Stomach (tissue), 9 donors: Measurements from ENCODE around the gene TGFB1I1. TPM values are rescaled to one million over a fixed set of nuclear protein-coding genes. Genes with fewer than 3 reads are reported as not detected.
"Not testable (repeated sequence)": the region's sequence is repeated elsewhere in the genome, so short reads cannot be mapped to it uniquely, and the experiment has no call there.

ENCODE experiments used
- DNase-seq, 2 donors: peaks; one replicate each; pipeline versions ENCODE4 v3.0.0 to v3.0.0-alpha.2; 2013 to 2019
- H3K27ac ChIP-seq, 5 donors: fragments of 200-600 bp in 4 of 5; sonication (generic) in 4 of 5; one replicate each; pipeline ENCODE4 v1.5.1; 2013 to 2019; ENCODE audit warnings: mild to moderate bottlenecking in 1 of 5, moderate library complexity in 1 of 5
- H3K27me3 ChIP-seq, 3 donors: fragments of 200-600 bp; sonication (generic); one replicate each; pipeline ENCODE4 v1.5.1; 2017 to 2019; ENCODE audit warnings: mixed run types in 1 of 3
- H3K36me3 ChIP-seq, 4 donors: fragments of 200-600 bp; sonication (generic); 1 replicate in 3 of 4; 2 replicates in 1 of 4; pipeline ENCODE4 v1.5.1; 2016 to 2019
- H3K4me1 ChIP-seq, 4 donors: fragments of 200-600 bp; sonication (generic); one replicate each; pipeline ENCODE4 v1.5.1; 2016 to 2019
- H3K4me3 ChIP-seq, 4 donors: fragments of 200-600 bp; sonication (generic) in 3 of 4; one replicate each; pipeline ENCODE4 v1.5.1; 2016 to 2019; ENCODE audit warnings: mild to moderate bottlenecking in 1 of 4
- H3K9me3 ChIP-seq, 4 donors: fragments of 200-600 bp; sonication (generic); one replicate each; pipeline ENCODE4 v1.5.1; 2016 to 2019
- EP300 ChIP-seq: sonication (generic); formaldehyde crosslinking; IDR thresholded peaks from one replicate; pipeline ENCODE4 v1.6.1; 2017; ENCODE audit warnings: antibody characterized with exemption
- POLR2A ChIP-seq, 4 donors: fragments of 450-650 bp; IDR thresholded peaks; one replicate each; pipeline ENCODE4 v1.6.1; 2016; ENCODE audit warnings: antibody characterized with exemption in 4 of 4, control low read depth in 2 of 4, mild to moderate bottlenecking in 1 of 4, moderate library complexity in 1 of 4
- POLR2AphosphoS5 ChIP-seq, 3 donors: sonication (generic); formaldehyde crosslinking; IDR thresholded peaks; one replicate each; pipeline ENCODE4 v1.6.1; 2016; ENCODE audit warnings: antibody characterized with exemption in 3 of 3
- WGBS, 5 donors: extraction: QIAGEN DNeasy Blood & Tissue Kit in 3 of 5; methylation state at CpG; one replicate each; pipeline versions ENCODE4 v1.1.5 to v1.1.7; 2013 to 2018; 5-methylcytosine and 5-hydroxymethylcytosine counted together
- intact Hi-C: fragments of 100-400 bp; cut with DNase I; formaldehyde crosslinking; loops from one replicate; pipeline ENCODE4 v1.15.1; 2023; ENCODE audit warnings: low total_unique reads
- polyA plus RNA-seq, 3 donors: library from polyadenylated mRNA; stranded (reverse); fragments of 200-250 nt; gene quantifications; one replicate each; pipeline ENCODE4 v1.2.3, GENCODE V29; 2013
- total RNA-seq, 5 donors: library from RNA; depleted of rRNA; stranded (reverse); fragments of >200 nt; gene quantifications; one replicate each; pipeline versions ENCODE4 v1.1.0 to v1.2.3, GENCODE V29; 2014 to 2016
- TF ChIP-seq, protein P1 (sequence below), 7 experiments: fragments of 450-650 bp in 4 of 7; fragments of 200-600 bp in 3 of 7; sonication (generic) in 3 of 7; IDR thresholded peaks; one replicate each; pipeline ENCODE4 v1.5.1; 2016 to 2019; ENCODE audit warnings: antibody characterized with exemption in 7 of 7, control low read depth in 2 of 7, mild to moderate bottlenecking in 1 of 7
- donor health status: healthy with polysubstance abuse.
- donor health status: Bipolar disorder and iron deficiency.
- donor health status: healthy.

TGFB1I1 gene
- total and polyA plus RNA-seq, 8 donors = 36.0 to 84.0 (median 49.2) TPM

DNA sequence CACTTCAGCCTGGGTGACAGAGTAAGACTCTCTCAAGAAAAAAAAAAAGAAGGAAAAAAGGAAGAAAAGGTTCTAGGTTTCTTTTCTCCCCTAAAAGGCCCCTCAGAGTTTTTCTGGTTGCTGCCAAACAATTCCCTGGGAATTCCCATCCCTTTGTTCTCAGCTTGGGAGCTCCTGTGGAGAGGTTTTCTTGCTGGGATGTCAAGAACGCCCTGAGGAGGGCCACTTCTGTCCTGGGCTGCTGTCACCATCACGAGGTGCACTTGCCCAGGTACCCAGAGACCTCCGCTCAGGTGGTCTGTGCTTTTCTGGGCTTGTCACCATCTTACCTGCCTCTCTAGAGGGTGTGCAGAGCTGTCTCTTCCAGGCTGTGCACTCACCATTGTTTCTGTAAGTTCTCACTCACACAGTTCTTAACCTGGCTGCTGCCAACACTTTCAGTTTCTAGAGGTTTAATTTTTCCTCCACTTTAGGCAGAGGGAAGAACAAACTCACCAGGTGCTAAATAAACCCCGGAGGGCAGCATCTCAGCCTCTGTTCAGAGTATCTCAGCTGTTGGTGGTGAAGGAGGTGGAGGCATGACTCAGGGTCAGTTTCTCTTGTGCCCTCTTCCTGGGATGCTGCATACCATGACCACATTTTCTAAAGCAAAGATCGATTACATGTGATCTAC lies 41.4 kb upstream of the TGFB1I1 start:
- 37 to 55% (median 49%) methylated on average over 5 of the region's 5 CpGs for WGBS, 5 donors
- H3K36me3 ChIP-seq = peaks cover 0 to 2% (median 0%) of the 10 kb centered on the region in 4 donors
- intact Hi-C loops = no loop called here
- no peaks in the 10 kb centered on the region for H3K9me3 ChIP-seq
- H3K4me1 ChIP-seq = peaks cover 0 to 19% (median 11%) of the 10 kb centered on the region in 4 donors
- TF ChIP-seq EP300 = no peak
- no peak for TF ChIP-seq POLR2AphosphoS5 (IDR thresholded peaks at IDR 0.05)
- TF ChIP-seq, protein P1, sequence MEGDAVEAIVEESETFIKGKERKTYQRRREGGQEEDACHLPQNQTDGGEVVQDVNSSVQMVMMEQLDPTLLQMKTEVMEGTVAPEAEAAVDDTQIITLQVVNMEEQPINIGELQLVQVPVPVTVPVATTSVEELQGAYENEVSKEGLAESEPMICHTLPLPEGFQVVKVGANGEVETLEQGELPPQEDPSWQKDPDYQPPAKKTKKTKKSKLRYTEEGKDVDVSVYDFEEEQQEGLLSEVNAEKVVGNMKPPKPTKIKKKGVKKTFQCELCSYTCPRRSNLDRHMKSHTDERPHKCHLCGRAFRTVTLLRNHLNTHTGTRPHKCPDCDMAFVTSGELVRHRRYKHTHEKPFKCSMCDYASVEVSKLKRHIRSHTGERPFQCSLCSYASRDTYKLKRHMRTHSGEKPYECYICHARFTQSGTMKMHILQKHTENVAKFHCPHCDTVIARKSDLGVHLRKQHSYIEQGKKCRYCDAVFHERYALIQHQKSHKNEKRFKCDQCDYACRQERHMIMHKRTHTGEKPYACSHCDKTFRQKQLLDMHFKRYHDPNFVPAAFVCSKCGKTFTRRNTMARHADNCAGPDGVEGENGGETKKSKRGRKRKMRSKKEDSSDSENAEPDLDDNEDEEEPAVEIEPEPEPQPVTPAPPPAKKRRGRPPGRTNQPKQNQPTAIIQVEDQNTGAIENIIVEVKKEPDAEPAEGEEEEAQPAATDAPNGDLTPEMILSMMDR (IDR thresholded peaks at IDR 0.05) = no peak
- no peak for TF ChIP-seq POLR2A (IDR thresholded peaks at IDR 0.05)
- peaks cover 0 to 9% (median 3%) of the 10 kb centered on the region in 3 donors for H3K27me3 ChIP-seq
- no peak for DNase-seq
- H3K27ac ChIP-seq = no peak overlapping the region
- H3K4me3 ChIP-seq = no peak overlapping the region

DNA sequence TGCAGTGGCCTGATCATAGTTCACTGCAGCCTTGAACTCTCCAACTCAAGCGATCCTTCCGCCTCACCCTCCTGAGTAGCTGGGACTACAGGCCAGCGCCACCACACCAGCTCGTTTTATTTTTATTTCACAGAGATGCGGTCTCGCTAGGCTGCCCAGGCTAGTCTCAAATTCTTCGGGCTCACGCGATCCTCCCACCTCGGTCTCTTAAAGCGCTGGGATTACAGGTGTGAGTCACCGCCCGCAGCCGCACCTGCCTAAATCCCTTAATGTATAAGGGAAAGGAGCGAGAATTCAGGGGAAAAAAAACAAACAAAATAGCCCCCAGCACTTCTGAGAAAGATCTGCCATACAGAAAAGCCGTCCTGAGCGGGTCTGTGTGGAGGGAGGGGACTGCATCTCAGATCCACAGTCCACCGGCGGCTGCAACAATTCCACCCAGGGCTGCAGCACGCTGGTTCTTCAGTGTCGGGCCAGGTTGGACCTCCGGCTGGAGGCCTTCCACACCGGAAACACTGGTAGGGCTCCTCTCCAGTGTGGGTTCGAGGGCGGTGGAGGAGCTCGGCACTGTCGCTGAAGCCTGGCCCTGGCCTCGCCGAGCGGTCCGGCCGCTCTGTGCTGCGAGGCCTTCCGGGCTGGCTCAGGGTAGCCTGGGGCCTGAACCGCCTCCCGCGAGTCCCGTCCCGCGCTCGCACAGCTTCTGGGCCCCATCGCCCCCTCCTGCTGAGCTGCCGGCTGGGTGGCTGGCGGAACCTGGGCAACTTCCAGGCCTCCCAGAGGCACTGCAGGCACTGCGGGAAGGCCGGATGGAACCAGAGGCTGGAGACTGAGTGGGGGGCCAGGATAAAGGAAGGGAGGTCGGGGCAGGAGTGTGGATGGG lies 36.4 kb upstream of the TGFB1I1 start:
- H3K9me3 ChIP-seq = no peaks in the 10 kb centered on the region
- intact Hi-C loops = no loop called here
- no peak for DNase-seq
- TF ChIP-seq POLR2A (IDR thresholded peaks at IDR 0.05) = no peak
- no peak for TF ChIP-seq EP300
- TF ChIP-seq POLR2AphosphoS5 (IDR thresholded peaks at IDR 0.05) = no peak
- TF ChIP-seq, protein P1 (IDR thresholded peaks at IDR 0.05) = no peak
- no peaks in the 10 kb centered on the region for H3K4me1 ChIP-seq
- H3K36me3 ChIP-seq = peaks cover 0 to 14% (median 0%) of the 10 kb centered on the region in 4 donors
- WGBS, 5 donors = 89 to 95% (median 94%) methylated on average over 45 to 47 of the region's 47 CpGs
- no peak overlapping the region for H3K27ac ChIP-seq
- no peaks in the 10 kb centered on the region for H3K27me3 ChIP-seq
- no peak overlapping the region for H3K4me3 ChIP-seq

DNA sequence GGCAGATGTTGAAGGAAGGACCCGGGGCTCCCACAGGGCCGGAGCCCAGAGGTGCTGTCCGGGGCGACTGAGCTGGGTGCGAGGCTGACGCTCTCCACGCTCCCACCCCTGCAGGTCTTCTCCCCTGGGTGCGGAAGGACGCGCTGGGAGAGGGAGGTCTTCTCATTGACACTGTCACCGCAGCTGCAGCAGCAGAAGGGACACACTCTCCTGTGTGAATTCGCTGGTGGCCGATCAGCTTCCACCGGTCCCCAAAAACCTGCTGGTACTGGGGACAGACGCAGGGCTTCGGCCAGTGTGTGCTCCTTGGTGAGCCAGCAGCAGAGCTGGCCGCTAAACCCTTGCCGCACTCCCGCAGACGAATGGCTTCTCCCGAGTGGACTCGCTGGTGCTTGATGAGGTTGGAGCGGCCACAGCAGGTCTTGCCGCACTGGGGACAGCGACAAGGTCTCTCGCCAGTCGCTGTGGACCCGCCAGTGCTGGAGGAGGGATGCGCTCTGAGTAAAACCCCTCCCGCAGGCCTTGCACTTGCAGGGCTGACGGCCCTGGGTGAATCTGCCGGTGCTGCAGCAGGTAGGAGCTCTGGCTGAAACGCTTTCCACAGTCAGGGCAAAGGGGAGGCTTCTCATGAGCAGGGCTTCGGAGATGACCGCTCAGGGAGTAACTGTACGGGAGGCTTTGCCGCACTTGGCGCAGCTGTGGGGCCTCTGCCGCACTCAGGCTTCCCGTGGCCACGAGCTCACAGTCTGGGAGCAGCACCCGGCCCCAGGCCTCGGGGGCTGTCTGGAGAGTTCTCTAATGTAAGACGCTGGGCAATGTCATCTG lies 35.5 kb upstream of the TGFB1I1 start:
- no peaks in the 10 kb centered on the region for H3K4me1 ChIP-seq
- no peak overlapping the region for H3K4me3 ChIP-seq
- no peak for DNase-seq
- TF ChIP-seq EP300 = no peak
- TF ChIP-seq POLR2A (IDR thresholded peaks at IDR 0.05) = no peak
- TF ChIP-seq, protein P1 (IDR thresholded peaks at IDR 0.05) = no peak
- TF ChIP-seq POLR2AphosphoS5 (IDR thresholded peaks at IDR 0.05) = no peak
- 92 to 95% (median 94%) methylated on average over 37 to 44 of the region's 44 CpGs for WGBS, 5 donors
- H3K27ac ChIP-seq = no peak overlapping the region
- H3K27me3 ChIP-seq = no peaks in the 10 kb centered on the region
- H3K36me3 ChIP-seq = peaks cover 0 to 14% (median 0%) of the 10 kb centered on the region in 4 donors
- H3K9me3 ChIP-seq = no peaks in the 10 kb centered on the region
- intact Hi-C loops = no loop called here

DNA sequence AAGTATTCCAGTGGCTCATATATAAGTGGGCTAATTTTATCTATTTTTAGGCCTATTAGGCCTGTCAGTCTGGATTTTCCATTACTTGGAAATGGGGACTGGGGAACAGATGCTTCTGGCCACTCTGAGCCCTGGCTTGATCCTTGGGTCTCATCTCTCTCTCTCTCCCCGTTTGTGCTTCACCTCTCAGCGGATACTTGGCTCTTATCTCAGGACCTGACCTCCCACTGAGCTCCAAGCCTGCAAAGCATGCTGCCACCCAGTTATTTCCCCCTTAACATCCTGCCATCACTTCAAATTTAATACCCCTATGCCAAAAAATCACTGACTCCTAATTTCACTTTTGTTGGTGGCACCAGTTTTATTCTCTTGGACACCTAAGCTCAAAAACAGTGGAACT lies 33.5 kb upstream of the TGFB1I1 start:
- Histone ChIP-seq H3K4me3 (no peak overlapping the region), H3K4me1 (peaks cover 5 to 13% (median 12%) of the 10 kb centered on the region in 4 donors), H3K27me3 (no peaks in the 10 kb centered on the region), H3K9me3 (no peaks in the 10 kb centered on the region), H3K36me3 (peaks cover 0 to 14% (median 0%) of the 10 kb centered on the region in 4 donors), H3K27ac (no peak overlapping the region)
- no peak for TF ChIP-seq POLR2A (IDR thresholded peaks at IDR 0.05)
- no peak for TF ChIP-seq EP300
- TF ChIP-seq, protein P1 (IDR thresholded peaks at IDR 0.05) = no peak
- TF ChIP-seq POLR2AphosphoS5 (IDR thresholded peaks at IDR 0.05) = no peak
- 37 to 62% (median 46%) methylated on average over 2 of the region's 2 CpGs for WGBS, 5 donors
- no peak for DNase-seq
- intact Hi-C loops = no loop called here

DNA sequence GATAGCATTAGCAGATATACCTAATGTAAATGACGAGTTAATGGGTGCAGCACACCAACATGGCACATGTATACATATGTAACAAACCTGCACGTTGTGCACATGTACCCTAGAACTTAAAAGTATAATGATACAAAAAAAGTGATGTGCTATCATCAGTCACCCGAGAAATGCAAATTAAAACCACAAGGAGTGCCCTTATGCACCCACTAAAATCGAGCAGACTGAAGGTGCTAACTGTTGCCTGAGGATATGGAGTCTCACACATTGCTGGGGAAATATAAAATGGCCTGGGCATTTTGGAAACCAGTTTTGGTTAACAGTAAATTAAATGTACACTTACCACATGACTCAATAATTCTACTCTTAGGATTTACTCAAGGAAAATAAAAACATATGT lies 32.9 kb upstream of the TGFB1I1 start:
- H3K27ac ChIP-seq, intact Hi-C loops, H3K9me3 ChIP-seq, H3K4me3 ChIP-seq, H3K27me3 ChIP-seq, DNase-seq: not testable (repeated sequence)
- Histone ChIP-seq H3K4me1 (peaks cover 5 to 13% (median 12%) of the 10 kb centered on the region in 4 donors), H3K36me3 (peaks cover 0 to 14% (median 0%) of the 10 kb centered on the region in 4 donors)
- 36 to 60% (median 52%) methylated on average over 3 to 4 of the region's 4 CpGs for WGBS, 5 donors
